GM21723 (cell line): ENCODE results near the gene MCAT.

Source experiments
- ATAC-seq: cut with Tn5 transposase; IDR thresholded peaks from one replicate; pipeline ENCODE4 v1.9.1; 2021; ENCODE audit warnings: mild to moderate bottlenecking, moderate library complexity; ENCODE audit not compliant: unreplicated experiment

MCAT gene

GRCh38 chr22:43173566-43173965 lies 30.4 kb upstream of the MCAT start:
- ATAC-seq, result no peak

GRCh38 chr22:43172191-43172590 lies 29.0 kb upstream of the MCAT start:
- ATAC-seq, result no peak

- ATAC-seq, result no peak
Measured at GRCh38 chr22:43171607-43172006, 28.4 kb upstream of the MCAT start.

GRCh38 chr22:43171019-43171491 lies 27.9 kb upstream of the MCAT start:
- ATAC-seq, result no peak

- ATAC-seq, result no peak
Measured at GRCh38 chr22:43170131-43170480, 26.9 kb upstream of the MCAT start.

- no peak for ATAC-seq
Measured at GRCh38 chr22:43169310-43170130, 26.3 kb upstream of the MCAT start.

- no peak for ATAC-seq
Measured at GRCh38 chr22:43168471-43169309, 25.5 kb upstream of the MCAT start.

GRCh38 chr22:43167001-43167589 lies 23.9 kb upstream of the MCAT start:
- no peak for ATAC-seq

- no peak for ATAC-seq
Measured at GRCh38 chr22:43166132-43166930, 23.1 kb upstream of the MCAT start.

GRCh38 chr22:43164636-43165035 lies 21.4 kb upstream of the MCAT start:
- ATAC-seq, result no peak

GRCh38 chr22:43163241-43163795 lies 20.1 kb upstream of the MCAT start:
- ATAC-seq, result no peak

- no peak for ATAC-seq
Measured at GRCh38 chr22:43162412-43163150, 19.4 kb upstream of the MCAT start.

- ATAC-seq, result no peak
Measured at GRCh38 chr22:43160497-43161126, 17.4 kb upstream of the MCAT start.

GRCh38 chr22:43159484-43160178 lies 16.4 kb upstream of the MCAT start:
- no peak for ATAC-seq

- no peak for ATAC-seq
Measured at GRCh38 chr22:43158778-43159483, 15.7 kb upstream of the MCAT start.

- no peak for ATAC-seq
Measured at GRCh38 chr22:43157874-43158546, 14.8 kb upstream of the MCAT start.

GRCh38 chr22:43156413-43156812 lies 13.2 kb upstream of the MCAT start:
- no peak for ATAC-seq

- no peak for ATAC-seq
Measured at GRCh38 chr22:43155789-43156188, 12.6 kb upstream of the MCAT start.
